HEK293 (cell line): ENCODE data around the gene UNC80.

Experiments
- CTCF ChIP-seq: fragments of 450-650 bp; formaldehyde crosslinking; IDR thresholded peaks from 2 replicates; pipeline ENCODE4 v1.5.1; 2016; ENCODE audit warnings: missing biosample characterization, missing genetic modification characterization
- PRDM4 ChIP-seq: fragments of 450-650 bp; formaldehyde crosslinking; IDR thresholded peaks from 2 replicates; pipeline ENCODE4 v1.5.1; 2017; ENCODE audit warnings: missing biosample characterization, missing genetic modification characterization
- SETDB1 ChIP-seq: IDR thresholded peaks from one replicate; pipeline ENCODE4 v1.6.1; 2017; ENCODE audit warnings: mild to moderate bottlenecking, low read length, moderate library complexity, mixed read lengths; ENCODE audit not compliant: insufficient read length
- SP2 ChIP-seq: fragments of 450-650 bp; formaldehyde crosslinking; IDR thresholded peaks from 2 replicates; pipeline ENCODE4 v1.5.1; 2016; ENCODE audit warnings: missing biosample characterization, missing genetic modification characterization
- ZBTB8A ChIP-seq: fragments of 450-650 bp; formaldehyde crosslinking; IDR thresholded peaks from 2 replicates; pipeline ENCODE4 v1.5.1; 2016; ENCODE audit warnings: missing biosample characterization, missing genetic modification characterization
- ZFP37 ChIP-seq: fragments of 450-650 bp; formaldehyde crosslinking; IDR thresholded peaks from 2 replicates; pipeline ENCODE4 v1.5.1; 2016; ENCODE audit warnings: missing biosample characterization, missing genetic modification characterization
- ZNF10 ChIP-seq: fragments of 450-650 bp; formaldehyde crosslinking; IDR thresholded peaks from 2 replicates; pipeline ENCODE4 v1.5.1; 2017; ENCODE audit warnings: missing biosample characterization, missing genetic modification characterization
- ZNF174 ChIP-seq: fragments of 450-650 bp; formaldehyde crosslinking; IDR thresholded peaks from 2 replicates; pipeline ENCODE4 v1.5.0; 2017; ENCODE audit warnings: missing biosample characterization, mild to moderate bottlenecking, missing genetic modification characterization
- ZNF549 ChIP-seq: fragments of 450-650 bp; IDR thresholded peaks from 2 replicates; pipeline ENCODE4 v1.5.1; 2018; ENCODE audit warnings: missing biosample characterization, missing genetic modification characterization, mild to moderate bottlenecking, inconsistent platforms, moderate library complexity
- ZNF692 ChIP-seq: fragments of 450-650 bp; formaldehyde crosslinking; IDR thresholded peaks from 2 replicates; pipeline ENCODE4 v1.5.1; 2016; ENCODE audit warnings: missing biosample characterization, missing genetic modification characterization
- ZNF701 ChIP-seq: fragments of 450-650 bp; formaldehyde crosslinking; IDR thresholded peaks from 2 replicates; pipeline ENCODE4 v1.5.1; 2016; ENCODE audit warnings: missing biosample characterization, missing genetic modification characterization
- ZNF785 ChIP-seq: fragments of 450-650 bp; formaldehyde crosslinking; IDR thresholded peaks from 2 replicates; pipeline ENCODE4 v1.5.1; 2016; ENCODE audit warnings: missing biosample characterization, missing genetic modification characterization
- ZNF791 ChIP-seq: fragments of 450-650 bp; formaldehyde crosslinking; IDR thresholded peaks from 2 replicates; pipeline ENCODE4 v1.5.1; 2016; ENCODE audit warnings: missing biosample characterization, missing genetic modification characterization
- ZSCAN18 ChIP-seq: fragments of 450-650 bp; formaldehyde crosslinking; IDR thresholded peaks from 2 replicates; pipeline ENCODE4 v1.5.1; 2016; ENCODE audit warnings: missing biosample characterization, missing genetic modification characterization

GRCh38 chr2:209761566-209761965 lies 10.1 kb upstream of the UNC80 start:
- TF ChIP-seq ZNF701 (tag by site-specific recombination): no peak
- TF ChIP-seq ZNF692 (tag by site-specific recombination): no peak
- TF ChIP-seq CTCF: no peak
- no peak for TF ChIP-seq PRDM4 (tag by site-specific recombination)
- TF ChIP-seq ZNF549 (tag by site-specific recombination): no peak
- TF ChIP-seq ZNF785 (tag by site-specific recombination): no peak
- no peak for TF ChIP-seq ZNF174 (tag by site-specific recombination)
- no peak for TF ChIP-seq SETDB1
- no peak for TF ChIP-seq ZNF791 (tag by site-specific recombination)
- no peak for TF ChIP-seq SP2
- TF ChIP-seq ZFP37: no peak
- TF ChIP-seq ZBTB8A (tag by site-specific recombination): no peak
- no peak for TF ChIP-seq ZNF10
- no peak for TF ChIP-seq ZSCAN18 (tag by site-specific recombination)
